ENCODE results near the gene FN3KRP. TPM values are rescaled to one million over a fixed set of nuclear protein-coding genes. Genes with fewer than 3 reads are reported as not detected.

FN3KRP gene
- polyA plus RNA-seq, 1 of the 3 experiments (the other 2 are of a cell fraction) = 68.2 TPM

DNA sequence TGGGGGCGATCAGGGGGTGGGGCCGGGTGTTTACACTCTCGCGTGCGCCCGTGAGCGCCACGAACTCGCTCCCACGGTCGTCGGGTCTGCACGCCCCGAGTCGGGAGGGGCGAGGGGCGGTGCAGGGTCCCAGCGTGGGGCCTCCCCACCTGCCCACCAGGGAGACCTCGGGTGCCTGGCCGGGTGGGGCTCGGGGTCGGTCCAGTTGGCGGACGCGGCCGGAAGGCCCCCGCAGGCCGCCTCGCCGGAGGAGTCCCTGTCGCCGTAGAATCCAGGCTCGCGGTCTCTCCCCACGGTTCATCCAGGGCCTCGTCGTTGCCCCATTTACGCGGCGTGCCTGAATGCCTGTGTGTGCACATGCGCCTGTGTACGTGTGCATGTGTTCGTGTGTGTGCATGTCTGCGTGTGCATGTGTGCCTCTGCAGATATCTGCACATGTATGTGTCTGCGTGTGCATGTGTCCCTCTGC, 17.5 kb upstream of the FN3KRP start (continued):
- TF ChIP-seq RAD21 (IDR thresholded peaks at IDR 0.05; ENCODE audit: low read length) (no peak), RXRA (IDR thresholded peaks at IDR 0.05; ENCODE audit: borderline replicate concordance, low read depth) (no peak), FOXM1 (IDR thresholded peaks at IDR 0.05; ENCODE audit: low read depth) (no peak), RFX5 (IDR thresholded peaks at IDR 0.05; ENCODE audit: low read length) (no peak), PBX3 (IDR thresholded peaks at IDR 0.05) (no peak), ELF1 (IDR thresholded peaks at IDR 0.05) (no peak), MEF2A (IDR thresholded peaks at IDR 0.05; ENCODE audit: borderline replicate concordance, low read depth) (no peak), NRF1 (IDR thresholded peaks at IDR 0.05; ENCODE audit: low read depth, low read length) (no peak), MXI1 (IDR thresholded peaks at IDR 0.05; ENCODE audit: low read depth, low read length) (peak; percentile 45; the same call in 1 of the 2 replicates), FOXJ3 (CRISPR knock-in tag; IDR thresholded peaks at IDR 0.05) (no peak), NFIC (IDR thresholded peaks at IDR 0.05; ENCODE audit: borderline replicate concordance) (no peak), TAF1 (IDR thresholded peaks at IDR 0.05; ENCODE audit: borderline replicate concordance, low read depth, low read length) (no peak), GATA2 (CRISPR knock-in tag; IDR thresholded peaks at IDR 0.05) (no peak), USF1 (IDR thresholded peaks at IDR 0.05; ENCODE audit: borderline replicate concordance, low read depth) (no peak), SMC3 (IDR thresholded peaks at IDR 0.05; ENCODE audit: low read depth, low read length) (no peak), CHD2 (IDR thresholded peaks at IDR 0.05; ENCODE audit: low read length, partially characterized antibody) (peak; percentile 55)
- TF ChIP-seq, protein P1, sequence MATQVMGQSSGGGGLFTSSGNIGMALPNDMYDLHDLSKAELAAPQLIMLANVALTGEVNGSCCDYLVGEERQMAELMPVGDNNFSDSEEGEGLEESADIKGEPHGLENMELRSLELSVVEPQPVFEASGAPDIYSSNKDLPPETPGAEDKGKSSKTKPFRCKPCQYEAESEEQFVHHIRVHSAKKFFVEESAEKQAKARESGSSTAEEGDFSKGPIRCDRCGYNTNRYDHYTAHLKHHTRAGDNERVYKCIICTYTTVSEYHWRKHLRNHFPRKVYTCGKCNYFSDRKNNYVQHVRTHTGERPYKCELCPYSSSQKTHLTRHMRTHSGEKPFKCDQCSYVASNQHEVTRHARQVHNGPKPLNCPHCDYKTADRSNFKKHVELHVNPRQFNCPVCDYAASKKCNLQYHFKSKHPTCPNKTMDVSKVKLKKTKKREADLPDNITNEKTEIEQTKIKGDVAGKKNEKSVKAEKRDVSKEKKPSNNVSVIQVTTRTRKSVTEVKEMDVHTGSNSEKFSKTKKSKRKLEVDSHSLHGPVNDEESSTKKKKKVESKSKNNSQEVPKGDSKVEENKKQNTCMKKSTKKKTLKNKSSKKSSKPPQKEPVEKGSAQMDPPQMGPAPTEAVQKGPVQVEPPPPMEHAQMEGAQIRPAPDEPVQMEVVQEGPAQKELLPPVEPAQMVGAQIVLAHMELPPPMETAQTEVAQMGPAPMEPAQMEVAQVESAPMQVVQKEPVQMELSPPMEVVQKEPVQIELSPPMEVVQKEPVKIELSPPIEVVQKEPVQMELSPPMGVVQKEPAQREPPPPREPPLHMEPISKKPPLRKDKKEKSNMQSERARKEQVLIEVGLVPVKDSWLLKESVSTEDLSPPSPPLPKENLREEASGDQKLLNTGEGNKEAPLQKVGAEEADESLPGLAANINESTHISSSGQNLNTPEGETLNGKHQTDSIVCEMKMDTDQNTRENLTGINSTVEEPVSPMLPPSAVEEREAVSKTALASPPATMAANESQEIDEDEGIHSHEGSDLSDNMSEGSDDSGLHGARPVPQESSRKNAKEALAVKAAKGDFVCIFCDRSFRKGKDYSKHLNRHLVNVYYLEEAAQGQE (IDR thresholded peaks at IDR 0.05; ENCODE audit: low read depth, low read length) = no peak
- TF ChIP-seq, protein P2, sequence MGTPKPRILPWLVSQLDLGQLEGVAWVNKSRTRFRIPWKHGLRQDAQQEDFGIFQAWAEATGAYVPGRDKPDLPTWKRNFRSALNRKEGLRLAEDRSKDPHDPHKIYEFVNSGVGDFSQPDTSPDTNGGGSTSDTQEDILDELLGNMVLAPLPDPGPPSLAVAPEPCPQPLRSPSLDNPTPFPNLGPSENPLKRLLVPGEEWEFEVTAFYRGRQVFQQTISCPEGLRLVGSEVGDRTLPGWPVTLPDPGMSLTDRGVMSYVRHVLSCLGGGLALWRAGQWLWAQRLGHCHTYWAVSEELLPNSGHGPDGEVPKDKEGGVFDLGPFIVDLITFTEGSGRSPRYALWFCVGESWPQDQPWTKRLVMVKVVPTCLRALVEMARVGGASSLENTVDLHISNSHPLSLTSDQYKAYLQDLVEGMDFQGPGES (IDR thresholded peaks at IDR 0.05; ENCODE audit: low read depth, low read length) = no peak

Data from SK-N-SH (cell line).